AG04450 (cell line): ENCODE measurements around the gene NRAP. TPM values are rescaled to one million over a fixed set of nuclear protein-coding genes. Genes with fewer than 3 reads are reported as not detected.

ENCODE experiments used
- CTCF ChIA-PET: fragments of 300-600, 350-600 bp; formaldehyde crosslinking; extraction: SDS; loops from one replicate; lab custom pipeline; 2022; ENCODE audit warnings: antibody characterized with exemption, inconsistent platforms; lab: Charles Lee
- POLR2A ChIA-PET: fragments of 350-600 bp; formaldehyde crosslinking; extraction: SDS; loops from one replicate; lab custom pipeline; 2021; ENCODE audit warnings: antibody characterized with exemption, inconsistent platforms; lab: Yijun Ruan, JAX
- DNase-seq: peaks from one replicate; pipeline ENCODE4 v3.0.0-alpha.2; 2011; ENCODE audit warnings: low read depth, low spot score
- H3K27ac ChIP-seq: one replicate; pipeline ENCODE4 v1.5.1; 2012; ENCODE audit warnings: low read depth, low read length, control low read depth
- H3K27me3 ChIP-seq: one replicate; pipeline ENCODE4 v1.6.0; 2012; ENCODE audit warnings: low read length; ENCODE audit not compliant: control insufficient read depth, insufficient read depth
- H3K4me3 ChIP-seq: 2 replicates; pipeline ENCODE4 v1.5.1; 2011; ENCODE audit warnings: mild to moderate bottlenecking, low read depth, low read length, control low read depth
- H3K9me3 ChIP-seq: 2 replicates; pipeline ENCODE4 v1.5.1; 2012; ENCODE audit warnings: low read length; ENCODE audit not compliant: control insufficient read depth, insufficient read depth
- CTCF ChIP-seq: IDR thresholded peaks from 2 replicates; pipeline ENCODE4 v1.5.1; 2011; ENCODE audit warnings: low read depth, low read length, control low read depth, inconsistent platforms
- polyA plus RNA-seq: library from polyadenylated mRNA; depleted of rRNA; stranded (reverse); fragments of >200 nt; gene quantifications from 2 replicates; pipeline ENCODE4 v1.2.3, GENCODE V29; 2011

NRAP gene
- polyA plus RNA-seq, 1 experiment = not detected

GRCh38 chr10:113697595-113697994 lies 33.8 kb upstream of the NRAP start:
- no peak for TF ChIP-seq CTCF
- DNase-seq = no peak
- no peak overlapping the region for H3K4me3 ChIP-seq
- ChIA-PET POLR2A (no interaction called here), CTCF (interaction anchor here (3.1 kb wide), 1 partner anchor 18 kb away, joined by 9 read pairs; no protein-coding TSS in a partner anchor)
- peaks cover 10% of the 10 kb centered on the region; the same call in 1 of the 2 replicates for H3K9me3 ChIP-seq
- no peak overlapping the region for H3K27ac ChIP-seq
- no peaks in the 10 kb centered on the region for H3K27me3 ChIP-seq

- ChIA-PET CTCF (interaction anchor here (1.6 kb wide), 1 partner anchor 9 kb away, joined by 7 read pairs; no protein-coding TSS in a partner anchor), POLR2A (no interaction called here)
- Histone ChIP-seq H3K27ac (no peak overlapping the region), H3K4me3 (no peak overlapping the region), H3K9me3 (peaks cover 16% of the 10 kb centered on the region; the same call in 1 of the 2 replicates), H3K27me3 (no peaks in the 10 kb centered on the region)
- no peak for DNase-seq
- no peak for TF ChIP-seq CTCF
Measured at GRCh38 chr10:113695691-113696090, 31.9 kb upstream of the NRAP start.

GRCh38 chr10:113693348-113693747 lies 29.5 kb upstream of the NRAP start:
- no peak for TF ChIP-seq CTCF
- ChIA-PET POLR2A (no interaction called here), CTCF (interaction anchor here (0.9 to 1.6 kb wide), 3 partner anchors 9 to 14 kb away, joined by 3 to 5 read pairs (median 4); no protein-coding TSS in a partner anchor)
- Histone ChIP-seq H3K9me3 (peaks cover 16% of the 10 kb centered on the region; the same call in 1 of the 2 replicates), H3K27ac (no peak overlapping the region), H3K4me3 (no peak overlapping the region), H3K27me3 (no peaks in the 10 kb centered on the region)
- DNase-seq = no peak

GRCh38 chr10:113692271-113692670 lies 28.4 kb upstream of the NRAP start:
- Histone ChIP-seq H3K4me3 (no peak overlapping the region), H3K27me3 (no peaks in the 10 kb centered on the region), H3K27ac (no peak overlapping the region), H3K9me3 (peaks cover 16% of the 10 kb centered on the region; the same call in 1 of the 2 replicates)
- no peak for TF ChIP-seq CTCF
- POLR2A ChIA-PET = no interaction called here
- CTCF ChIA-PET = interaction anchor here (1.6 kb wide), 1 partner anchor 12 kb away, joined by 4 read pairs; no protein-coding TSS in a partner anchor
- DNase-seq = no peak

GRCh38 chr10:113691381-113691780 lies 27.5 kb upstream of the NRAP start:
- TF ChIP-seq CTCF = no peak
- POLR2A ChIA-PET = no interaction called here
- Histone ChIP-seq H3K27ac (no peak overlapping the region), H3K4me3 (no peak overlapping the region), H3K27me3 (no peaks in the 10 kb centered on the region), H3K9me3 (peaks cover 16% of the 10 kb centered on the region; the same call in 1 of the 2 replicates)
- no peak for DNase-seq
- CTCF ChIA-PET = interaction anchor here (1.6 kb wide), 1 partner anchor 13 kb away, joined by 4 read pairs; no protein-coding TSS in a partner anchor
